HG02610 (cell line): ENCODE data around the gene CSNK1G3.
"Not testable (repeated sequence)": the region's sequence is repeated elsewhere in the genome, so short reads cannot be mapped to it uniquely, and the experiment has no call there.

Experiments used
- ATAC-seq: cut with Tn5 transposase; IDR thresholded peaks from one replicate; pipeline ENCODE4 v1.9.1; 2021; ENCODE audit warnings: mild to moderate bottlenecking, moderate library complexity; ENCODE audit not compliant: unreplicated experiment

Gene CSNK1G3

DNA sequence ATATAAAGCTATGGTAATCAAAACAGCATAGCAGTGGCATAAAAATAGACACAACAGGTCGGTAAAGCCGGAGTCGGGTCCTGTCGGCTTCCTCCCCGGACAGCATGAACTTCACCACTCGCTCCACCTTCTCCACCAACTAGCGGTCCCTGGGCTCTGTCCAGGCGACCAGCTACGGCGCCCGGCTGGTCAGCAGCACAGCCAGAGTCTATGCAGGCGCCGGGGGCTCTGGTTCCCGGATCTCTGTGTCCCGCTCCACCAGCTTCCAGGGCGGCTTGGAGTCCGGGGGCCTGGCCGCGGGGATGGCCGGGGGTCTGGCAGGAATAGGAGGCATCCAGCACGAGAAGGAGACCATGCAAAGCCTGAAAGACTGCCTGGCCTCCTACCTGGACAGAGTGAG is 124.0 kb downstream of the CSNK1G3 start:
- no peak for ATAC-seq

DNA sequence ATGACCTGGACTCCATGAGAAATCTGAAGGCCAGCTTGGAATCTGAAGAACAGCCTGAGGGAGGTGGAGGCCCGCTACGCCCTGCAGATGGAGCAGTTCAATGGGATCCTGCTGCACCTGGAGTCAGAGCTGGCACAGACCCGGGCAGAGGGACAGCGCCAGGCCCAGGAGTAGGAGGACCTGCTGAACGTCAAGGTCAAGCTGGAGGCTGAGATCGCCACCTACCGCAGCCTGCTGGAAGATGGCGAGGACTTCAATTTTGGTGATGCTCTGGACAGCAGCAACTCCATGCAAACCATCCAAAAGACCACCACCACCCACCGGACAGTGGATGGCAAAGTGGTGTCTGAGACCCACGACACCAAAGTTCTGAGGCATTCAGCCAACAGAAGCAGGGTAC is 125.1 kb downstream of the CSNK1G3 start:
- not testable (repeated sequence) for ATAC-seq

GRCh38 chr5:123639244-123639643 is 127.3 kb downstream of the CSNK1G3 start:
- ATAC-seq = no peak

- ATAC-seq = no peak
These were observed 133.1 kb downstream of the CSNK1G3 start for GRCh38 chr5:123645024-123645603.

DNA sequence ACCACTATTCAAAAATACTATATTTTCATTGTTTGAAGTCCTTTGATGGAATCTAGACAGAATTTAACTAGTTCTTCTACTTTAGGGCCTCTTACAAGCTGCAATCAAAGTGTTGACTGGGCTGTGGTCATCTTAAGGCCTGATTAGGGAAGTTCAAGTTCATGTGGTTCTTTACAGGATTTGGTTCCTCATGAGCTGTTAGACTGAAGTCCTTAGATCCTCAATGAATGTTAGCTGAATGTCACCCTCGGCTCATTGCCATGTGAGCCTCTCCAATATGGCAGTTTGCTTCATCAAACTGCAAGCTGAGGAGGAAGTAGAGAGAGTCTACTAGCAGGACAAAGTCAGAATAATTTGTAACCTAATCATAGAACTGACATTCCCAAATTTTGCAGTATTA is 135.1 kb downstream of the CSNK1G3 start:
- no peak for ATAC-seq

DNA sequence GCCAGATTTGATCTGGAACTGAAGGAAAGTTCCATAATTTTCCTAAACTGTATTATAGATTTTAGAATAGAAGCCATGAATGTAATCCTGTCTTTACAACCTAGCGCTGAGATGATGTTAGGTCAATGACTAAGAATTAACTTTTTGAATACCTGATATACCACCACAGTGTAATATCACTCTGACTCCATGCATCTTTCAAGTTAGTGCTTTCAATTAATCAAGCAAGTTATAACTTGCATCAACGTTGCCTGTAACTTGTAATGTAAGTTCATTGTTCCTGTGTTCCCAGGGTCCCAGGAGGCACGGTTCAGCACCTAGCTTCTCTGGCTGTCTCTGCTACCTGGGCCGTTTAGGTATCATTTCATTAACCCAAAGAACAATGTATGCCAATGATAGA is 139.3 kb downstream of the CSNK1G3 start:
- no peak for ATAC-seq

GRCh38 chr5:123659011-123659410 is 147.0 kb downstream of the CSNK1G3 start:
- no peak for ATAC-seq

DNA sequence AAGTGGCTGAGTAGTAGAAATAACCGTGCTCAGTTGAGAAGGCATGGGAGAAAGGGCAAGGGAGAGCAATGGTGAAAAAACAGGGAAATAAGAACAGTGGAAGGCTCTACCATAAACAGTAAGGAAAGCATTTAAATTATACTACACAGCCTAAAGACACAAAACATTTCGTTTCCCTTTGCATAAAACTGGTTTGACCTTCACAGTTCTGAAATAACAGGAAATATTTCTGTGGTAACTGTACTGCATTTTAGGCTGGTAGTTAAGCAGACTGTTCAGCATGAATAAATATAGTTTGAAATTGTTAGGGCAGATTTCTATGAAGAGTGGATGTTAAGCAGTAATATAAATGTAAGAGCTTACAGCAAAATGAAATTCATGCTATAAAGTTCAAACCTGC is 147.5 kb downstream of the CSNK1G3 start:
- no peak for ATAC-seq

DNA sequence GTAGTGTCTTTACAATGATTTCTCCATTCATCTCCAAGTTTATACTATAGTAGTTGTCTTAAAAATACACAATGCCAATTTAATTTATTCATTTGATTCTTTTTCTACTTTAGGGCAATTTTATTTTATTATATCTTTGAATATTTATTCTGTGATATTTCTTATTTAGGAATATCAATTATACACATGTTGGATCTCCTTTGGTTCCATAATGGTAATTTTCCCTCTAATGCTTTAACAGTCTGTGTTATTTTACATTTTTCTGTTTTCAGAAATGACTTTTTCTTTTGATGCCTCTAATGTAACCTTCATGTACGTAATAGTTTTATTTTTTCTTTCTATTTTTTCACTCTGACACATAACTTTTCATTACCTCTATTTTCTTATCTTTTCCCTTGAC is 153.0 kb downstream of the CSNK1G3 start:
- no peak for ATAC-seq

DNA sequence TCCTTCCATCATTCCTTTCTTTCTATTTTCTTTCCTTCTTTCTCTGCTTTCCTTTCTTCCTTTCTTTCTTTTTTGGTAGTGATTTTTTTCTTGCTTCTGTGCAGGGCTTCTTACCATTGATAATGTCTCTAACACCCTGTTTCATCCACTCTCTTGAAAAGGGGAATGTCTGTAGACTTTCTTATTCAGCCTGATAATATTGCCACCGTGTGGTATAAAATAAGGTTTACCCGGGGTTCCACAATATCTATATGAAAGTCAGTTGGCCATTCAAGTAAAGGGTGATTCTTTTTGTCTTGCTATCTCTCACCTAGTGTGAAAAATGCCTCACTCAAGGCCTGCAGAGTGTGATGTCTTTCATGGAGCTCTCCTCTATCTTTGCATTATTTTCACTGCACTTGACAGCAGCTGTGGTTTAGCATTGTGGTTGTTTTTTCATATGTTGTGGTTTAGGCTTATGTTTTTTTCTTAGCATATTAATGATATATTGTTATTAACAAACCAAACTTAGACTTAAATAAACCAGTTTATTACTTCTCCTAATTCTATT is 153.9 kb downstream of the CSNK1G3 start:
- no peak for ATAC-seq
